ENCODE data around the gene JPH2.

Gene JPH2

DNA sequence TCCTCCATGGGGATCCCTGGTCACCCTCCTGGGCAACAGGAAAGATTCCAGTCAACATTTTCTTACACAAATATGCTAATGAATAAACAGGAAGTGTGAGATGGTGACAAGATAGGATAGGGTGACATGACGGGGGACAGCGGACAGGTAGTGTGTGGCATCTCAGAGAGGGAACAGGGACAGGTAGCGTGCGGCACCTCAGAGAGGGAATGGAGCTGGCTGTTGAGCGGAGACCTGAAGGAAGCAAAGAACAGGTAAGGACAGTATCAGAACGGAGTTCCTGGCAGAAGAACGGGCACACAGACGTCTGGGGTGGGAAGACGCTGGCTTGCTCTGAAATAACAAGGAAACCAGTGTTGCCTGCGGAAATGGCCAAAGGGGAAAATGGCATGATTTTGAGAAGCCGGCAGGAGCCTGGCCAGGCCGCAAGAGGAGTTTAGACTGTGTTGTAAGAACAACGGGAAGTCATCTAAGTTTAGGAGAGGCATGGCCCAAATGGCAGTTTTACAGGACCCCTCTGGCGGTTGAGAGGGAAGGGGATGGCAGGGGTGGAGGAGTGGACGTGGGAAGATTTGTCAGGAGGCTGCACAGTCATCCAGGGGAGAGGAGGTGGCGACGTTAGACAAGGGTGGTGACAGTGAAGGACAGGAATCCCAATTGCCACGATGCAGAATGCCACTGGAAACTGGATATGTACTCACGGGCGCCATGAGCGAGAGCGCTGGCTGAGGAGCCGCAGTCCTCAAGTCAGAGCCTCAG lies 111.6 kb downstream of the JPH2 start:
- DNase-seq (ENCODE audit: low read depth): no peak

DNA sequence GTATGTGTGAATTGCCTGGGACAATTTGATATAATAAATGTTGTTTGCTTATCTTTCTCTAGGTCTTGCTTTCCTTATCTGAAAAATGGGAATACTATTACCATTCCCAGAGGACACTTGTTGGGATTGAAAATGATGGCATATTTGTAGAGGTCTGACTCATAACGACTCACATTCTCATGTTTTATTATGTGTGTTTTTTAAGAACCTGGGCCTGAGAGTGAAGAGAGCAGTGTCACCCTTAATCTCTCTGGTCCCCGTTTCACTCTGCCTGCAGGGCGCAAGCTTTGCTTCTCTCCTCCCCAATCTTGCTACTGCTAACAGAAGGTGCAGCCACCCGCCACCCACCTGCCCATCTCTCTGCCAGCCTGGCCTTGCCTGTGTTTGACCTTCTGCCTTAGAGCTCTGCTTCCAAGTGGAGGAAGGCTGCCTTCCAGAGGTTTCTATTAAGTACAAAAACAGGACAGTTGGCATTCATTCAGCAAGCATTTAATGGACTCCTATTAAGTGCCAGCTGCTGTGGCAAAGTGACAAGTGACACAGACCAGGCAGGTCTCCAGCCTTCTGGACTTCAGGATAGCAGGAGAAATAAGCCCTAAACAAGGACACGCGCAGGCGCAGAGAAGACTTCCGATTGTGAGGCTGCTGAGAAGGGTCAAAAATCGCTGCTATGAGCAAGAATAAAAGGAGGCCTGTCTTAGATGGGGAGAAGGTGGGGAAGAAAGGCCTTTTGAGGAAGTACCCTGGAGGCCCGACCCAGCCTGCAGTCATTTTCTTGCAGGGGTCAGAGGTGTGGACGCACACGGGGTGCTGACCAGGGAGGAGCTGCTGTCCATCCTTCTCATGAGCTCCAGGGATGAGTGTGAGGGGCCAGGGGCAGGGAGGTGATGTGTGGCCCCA lies 112.5 kb downstream of the JPH2 start:
- no peak for DNase-seq (ENCODE audit: low read depth)

DNA sequence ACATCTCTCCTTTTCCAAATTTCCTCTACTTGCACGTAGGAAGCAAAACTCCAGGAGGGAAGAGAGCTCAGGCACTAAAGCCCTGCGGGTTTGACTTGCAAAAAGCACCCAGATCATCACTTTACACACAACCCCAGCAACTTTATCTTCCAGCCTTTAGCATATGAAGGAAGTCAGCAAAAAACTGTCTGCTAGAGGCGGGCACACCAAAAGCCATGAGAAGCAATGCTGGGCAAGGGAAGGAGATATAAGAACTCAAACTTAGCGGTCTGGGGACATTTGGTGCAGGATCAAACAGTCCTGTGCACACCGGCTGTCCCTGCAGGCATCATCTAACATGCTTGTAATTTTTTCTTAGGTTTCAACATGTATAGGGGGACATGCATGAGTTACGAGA lies 113.3 kb downstream of the JPH2 start:
- DNase-seq (ENCODE audit: low read depth): no peak

DNA sequence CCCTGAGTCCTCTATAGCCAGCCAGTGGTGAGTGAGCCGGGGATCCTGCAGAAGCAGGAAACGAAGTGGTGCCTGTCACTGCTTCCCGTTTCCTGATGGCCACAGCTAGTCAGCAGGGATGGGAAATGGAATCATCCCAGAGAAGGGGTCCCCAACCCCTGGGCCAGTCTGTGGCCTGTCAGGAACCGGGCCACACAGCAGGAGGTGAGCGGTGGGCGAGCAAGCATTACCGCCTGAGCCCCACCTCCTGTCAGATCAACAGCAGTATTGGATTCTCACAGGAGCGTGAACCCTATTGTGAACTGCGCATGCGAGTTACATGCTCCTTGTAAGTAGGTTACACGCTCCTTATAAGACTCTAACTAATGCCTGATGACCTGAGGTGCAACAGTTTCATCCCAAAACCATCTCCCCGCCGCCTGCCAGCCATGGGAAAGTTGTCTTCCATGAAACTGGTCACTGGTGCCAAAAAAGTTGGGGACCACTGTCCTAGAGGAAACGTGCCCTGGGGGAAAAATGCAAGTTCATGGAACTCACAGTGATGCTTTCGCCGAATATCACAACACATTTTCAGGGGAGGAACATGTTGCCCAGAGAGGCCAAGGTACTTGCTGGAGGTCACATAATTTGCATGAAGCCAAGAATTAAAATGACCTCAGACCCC lies 113.8 kb downstream of the JPH2 start:
- no peak for DNase-seq (ENCODE audit: low read depth)

DNA sequence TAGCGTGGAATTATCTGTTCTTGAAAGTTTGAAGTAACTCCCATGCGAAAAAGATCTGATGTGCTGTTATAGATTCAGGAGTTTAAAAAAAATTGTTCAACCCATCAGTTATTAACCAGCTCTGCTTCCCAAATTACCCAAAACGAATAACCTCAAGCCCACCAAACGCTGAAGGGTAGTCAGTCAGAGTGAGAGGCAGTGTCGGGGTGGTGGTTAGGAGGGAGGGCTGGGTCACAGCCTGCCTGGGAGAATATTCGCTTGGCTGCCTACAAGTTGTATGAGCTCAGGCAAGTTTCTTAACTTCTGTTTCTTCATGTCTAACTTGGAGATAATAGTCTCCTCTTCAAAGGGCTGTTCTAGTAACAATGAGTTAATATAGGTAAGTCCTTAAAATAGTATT lies 114.6 kb downstream of the JPH2 start:
- no peak for DNase-seq (ENCODE audit: low read depth)

DNA sequence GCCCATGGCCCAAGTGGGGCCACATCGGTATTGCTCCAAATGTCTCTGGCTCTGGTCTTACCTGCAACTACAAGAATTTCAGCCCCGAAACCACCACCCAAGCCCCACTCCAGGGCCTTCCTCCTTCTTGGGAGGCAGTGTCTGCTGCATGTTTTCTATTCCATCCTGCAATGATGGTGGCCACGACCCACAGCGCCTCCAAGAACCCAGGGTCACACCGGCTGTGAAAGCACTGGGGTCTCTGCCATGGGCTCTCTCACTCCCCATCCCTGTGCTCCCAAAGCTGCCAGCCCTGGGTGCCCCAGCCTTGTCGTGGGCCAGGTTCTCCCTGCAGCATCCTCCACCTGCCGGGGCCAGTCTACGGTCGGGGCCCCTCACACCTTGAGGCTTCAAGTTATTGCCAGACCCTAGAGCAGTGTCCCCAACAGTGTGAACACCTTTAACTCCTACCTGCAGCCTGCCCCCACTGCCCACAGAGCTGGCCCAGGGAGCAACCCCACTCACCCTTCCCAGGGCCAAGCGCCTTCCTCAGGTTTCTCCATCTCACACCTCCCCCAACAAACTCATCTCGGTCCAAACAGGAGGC lies 115.4 kb downstream of the JPH2 start:
- DNase-seq (ENCODE audit: low read depth): no peak

DNA sequence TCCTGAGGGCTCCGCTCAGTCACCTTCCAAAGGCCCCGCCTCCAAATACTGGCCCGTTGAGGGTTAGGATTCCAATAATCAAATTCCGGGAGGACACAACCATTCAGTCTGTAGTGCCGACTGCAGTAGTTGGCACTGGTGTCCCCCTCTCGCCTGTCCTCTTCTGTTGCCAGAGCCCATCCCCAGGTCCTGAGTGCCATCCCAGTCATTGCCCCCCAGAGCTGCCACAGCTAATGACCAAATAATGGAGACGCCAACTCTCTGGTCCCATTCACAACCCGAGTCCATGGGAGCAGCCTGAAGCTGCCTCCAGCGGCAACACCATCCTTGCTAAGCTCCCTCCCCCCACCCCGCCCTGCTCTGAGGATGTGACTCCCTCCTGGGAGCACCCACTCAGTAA lies 115.9 kb downstream of the JPH2 start:
- no peak for DNase-seq (ENCODE audit: low read depth)

DNA sequence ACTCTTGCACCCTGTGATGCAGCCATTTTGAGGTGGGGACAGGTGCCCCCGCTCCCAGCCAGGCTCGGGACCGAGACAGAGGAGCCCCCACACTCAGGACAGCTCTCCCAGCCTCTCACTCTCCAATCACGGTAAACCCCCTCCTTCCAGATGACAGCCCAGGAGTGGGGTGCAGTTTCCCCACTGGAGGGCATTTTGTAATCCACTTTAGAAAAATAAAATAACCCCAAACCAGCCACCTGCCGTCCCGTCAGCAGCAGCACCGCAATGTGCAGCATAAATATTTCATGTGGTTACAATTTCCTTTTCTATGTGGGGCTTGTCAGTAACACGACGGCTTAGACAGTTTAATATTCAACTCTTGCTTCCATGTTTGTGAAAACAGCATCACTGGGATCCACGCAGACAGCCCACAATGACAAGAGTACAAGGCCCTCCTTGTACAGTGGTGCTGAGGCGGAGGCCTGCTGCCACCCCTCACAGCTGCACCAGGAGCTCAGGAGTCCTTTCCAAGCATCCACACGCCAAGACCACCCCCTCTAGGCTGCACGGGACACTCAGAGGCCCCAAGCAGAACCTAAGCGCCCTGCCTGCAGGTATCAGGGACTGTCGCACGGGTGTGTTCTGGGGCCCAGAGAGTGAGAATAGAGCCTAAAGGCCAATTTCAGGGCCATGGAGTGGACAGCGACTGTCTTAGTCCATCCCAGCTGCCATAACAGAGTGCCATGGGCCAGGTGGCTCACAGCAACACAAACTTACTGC lies 116.7 kb downstream of the JPH2 start:
- DNase-seq (ENCODE audit: low read depth): peak; percentile 22

DNA sequence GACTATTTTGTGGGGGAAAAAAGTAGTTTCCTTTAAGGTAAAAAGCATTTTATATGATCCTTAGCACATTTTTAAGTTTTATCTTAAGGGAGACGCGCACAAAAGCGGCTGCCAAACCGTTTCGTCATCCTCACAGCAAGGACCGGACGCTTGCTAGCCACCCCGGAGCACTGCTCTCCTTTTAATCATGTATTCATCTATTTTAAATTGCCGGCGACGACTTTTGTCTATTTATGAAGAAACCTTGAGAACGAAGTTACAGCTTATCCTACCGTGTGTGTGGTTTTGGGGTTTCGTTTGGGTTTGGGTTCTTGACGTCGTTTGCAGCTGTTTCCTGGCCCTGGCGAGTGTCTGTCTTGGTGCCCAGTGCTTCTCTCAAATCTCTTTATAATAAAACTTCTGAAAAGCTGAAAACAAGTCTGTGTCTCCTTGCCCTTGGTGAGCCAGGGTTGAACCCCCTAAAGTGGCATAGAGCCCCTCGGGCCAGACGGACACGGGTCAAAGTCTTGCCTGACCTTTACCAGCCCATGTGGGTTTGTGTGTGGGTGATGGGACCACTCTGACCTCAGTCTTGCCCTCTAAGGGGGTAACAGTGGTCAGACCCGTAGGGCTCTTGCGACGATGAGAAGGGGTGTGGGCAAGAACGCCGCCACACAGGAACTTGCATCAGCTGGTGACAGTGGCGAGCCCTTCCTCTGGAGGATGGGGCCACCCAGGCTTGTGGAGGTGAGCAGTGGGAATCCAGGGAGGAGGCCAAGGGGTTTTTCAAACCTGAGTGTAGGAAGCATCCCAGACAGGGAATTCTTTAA lies 117.6 kb downstream of the JPH2 start:
- peak; percentile 37 for DNase-seq (ENCODE audit: low read depth)

DNA sequence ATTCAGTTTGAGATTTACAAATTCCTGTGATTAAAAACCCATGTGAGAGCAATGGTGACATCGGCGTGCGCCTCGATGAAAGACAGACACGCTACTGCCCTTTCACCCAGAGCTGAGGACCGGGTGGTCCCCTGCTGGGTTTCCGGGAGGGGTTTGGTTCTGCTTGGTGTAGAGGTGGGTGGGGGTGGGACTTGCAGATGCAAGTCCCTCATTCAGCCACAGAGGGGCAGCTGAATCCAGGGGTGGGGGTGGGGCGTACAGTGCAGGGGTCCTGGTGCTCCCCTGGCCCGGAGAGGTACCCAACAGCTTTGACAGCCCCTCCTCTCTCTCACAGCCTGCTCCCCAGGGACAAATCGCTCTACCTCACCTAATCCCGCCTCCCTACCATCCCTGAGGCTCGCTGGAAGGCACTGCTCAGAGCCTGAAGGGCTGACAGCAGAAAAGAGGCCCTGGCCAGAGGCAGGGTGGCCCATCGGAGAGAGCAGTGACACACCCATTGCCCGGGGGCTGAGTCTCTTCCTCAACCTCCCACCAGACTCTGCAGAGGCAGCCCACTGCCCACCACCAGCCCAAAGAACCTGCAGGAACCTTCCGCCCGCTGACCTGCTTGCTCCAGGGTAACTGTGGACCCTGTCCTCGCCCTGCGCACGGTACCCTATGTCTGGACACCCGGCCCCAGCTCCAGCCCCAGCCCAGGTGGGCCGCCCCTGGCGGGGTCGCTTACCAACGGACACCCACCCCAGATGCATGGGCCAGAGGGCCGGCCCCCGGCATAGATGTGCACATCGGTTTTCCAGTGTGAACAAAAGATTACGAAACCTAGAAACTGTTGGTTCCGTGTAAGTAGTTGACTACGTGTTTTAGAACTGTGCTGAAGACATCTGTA lies 118.4 kb downstream of the JPH2 start:
- DNase-seq (ENCODE audit: low read depth): no peak

DNA sequence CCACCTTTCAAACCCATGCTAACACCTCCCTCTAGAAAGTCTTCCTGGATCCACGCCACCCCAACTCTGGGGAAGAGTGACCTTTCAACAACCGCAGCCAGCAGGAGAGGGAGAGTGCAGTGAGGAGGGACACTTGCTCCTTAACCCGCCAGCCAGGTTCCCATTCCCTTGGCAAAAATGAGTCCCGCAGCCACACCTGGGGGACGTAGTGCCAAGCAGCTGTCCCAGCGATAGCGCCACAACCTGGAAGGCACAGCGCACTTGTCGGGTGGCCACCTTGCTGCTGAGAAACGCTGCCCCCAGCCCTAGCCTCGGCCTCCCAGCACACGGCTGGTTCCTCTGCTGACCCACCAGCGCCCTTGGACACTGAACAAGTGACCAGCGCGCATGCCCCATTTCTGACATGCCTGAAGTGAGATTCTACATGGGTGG lies 119.3 kb downstream of the JPH2 start:
- no peak for DNase-seq (ENCODE audit: low read depth)

DNA sequence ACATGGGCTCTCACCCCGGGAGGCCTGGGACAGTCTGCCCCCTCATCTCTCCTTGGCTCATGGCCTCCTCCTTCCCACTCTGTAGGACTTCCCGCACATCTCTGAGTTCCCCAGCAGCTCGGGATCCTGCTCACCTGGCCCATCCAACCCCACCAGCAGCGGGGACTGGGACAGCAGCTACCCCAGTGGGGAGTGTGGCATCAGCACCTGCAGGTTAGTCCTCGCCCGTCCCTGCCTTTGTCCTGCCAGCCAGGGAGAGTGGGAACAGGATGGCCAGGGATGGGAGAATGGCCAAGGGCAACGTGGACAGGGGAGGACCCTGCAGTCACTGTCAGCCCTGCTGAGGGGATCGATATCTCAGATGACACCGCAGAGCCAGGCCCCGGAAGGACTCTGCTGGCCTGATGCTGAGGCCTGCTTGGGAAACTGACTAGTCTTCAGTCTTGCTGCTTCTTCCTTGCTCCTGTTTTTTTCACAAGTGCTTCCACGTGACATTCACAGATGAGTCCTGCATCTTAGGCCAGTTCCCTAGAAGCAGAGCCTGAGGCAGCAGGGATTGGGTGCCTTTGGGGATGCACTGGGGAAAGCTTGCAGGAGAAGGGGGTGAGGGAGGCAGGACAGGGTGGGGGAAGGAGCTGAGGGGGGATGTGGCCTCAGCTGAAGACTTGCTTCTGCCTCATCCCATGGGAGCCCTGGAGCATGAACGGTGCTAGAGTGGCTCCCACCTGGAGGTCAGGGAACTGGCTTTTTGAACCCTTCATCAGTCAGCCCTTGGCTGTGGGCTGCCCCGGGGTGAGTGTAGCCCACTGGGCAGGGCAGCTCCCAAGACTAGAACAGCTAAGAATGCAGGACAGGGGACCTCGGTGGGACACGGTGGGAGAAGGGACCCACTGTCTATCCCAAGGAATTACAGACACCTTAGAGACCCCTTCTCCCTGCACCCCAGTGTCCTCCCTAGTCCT lies 120.1 kb downstream of the JPH2 start:
- DNase-seq (ENCODE audit: low read depth): no peak

DNA sequence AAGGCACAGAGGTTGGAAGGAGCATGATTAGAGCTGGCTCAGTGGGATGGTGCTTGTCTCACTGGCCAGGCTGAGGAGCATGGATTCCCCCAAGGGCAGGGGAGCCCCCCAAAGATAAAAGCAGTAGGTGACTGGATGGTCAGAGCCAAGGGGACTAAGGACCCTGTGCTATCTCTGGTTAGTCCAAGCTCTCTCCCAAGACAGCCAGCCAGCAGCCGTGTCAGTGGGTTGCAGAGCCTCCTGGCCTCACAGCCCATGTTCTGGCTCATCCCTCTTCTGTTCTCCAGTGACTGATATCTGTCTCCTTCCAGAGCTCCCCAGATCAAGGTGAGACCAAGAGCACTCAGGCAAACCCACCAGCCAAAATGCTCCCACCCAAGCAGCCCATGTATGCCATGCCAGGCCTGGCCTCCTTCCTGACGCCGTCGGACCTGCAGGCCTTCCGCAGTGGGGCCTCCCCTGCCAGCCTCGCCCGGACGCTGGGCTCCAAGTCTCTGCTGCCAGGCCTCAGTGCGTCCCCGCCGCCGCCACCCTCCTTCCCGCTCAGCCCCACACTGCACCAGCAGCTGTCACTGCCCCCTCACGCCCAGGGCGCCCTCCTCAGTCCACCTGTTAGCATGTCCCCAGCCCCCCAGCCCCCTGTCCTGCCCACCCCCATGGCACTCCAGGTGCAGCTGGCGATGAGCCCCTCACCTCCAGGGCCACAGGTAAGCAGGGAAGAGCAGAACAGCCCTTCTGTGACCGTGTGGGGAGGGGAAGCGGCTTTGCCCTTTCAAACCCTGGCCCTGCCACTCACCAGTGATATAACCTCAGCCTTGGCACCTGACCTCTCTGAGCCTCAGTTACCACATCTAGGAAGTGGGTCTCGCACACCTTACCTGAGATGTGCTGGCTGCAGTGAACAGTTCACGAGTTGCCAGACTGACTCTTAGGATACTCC lies 121.3 kb downstream of the JPH2 start:
- no peak for DNase-seq (ENCODE audit: low read depth)

DNA sequence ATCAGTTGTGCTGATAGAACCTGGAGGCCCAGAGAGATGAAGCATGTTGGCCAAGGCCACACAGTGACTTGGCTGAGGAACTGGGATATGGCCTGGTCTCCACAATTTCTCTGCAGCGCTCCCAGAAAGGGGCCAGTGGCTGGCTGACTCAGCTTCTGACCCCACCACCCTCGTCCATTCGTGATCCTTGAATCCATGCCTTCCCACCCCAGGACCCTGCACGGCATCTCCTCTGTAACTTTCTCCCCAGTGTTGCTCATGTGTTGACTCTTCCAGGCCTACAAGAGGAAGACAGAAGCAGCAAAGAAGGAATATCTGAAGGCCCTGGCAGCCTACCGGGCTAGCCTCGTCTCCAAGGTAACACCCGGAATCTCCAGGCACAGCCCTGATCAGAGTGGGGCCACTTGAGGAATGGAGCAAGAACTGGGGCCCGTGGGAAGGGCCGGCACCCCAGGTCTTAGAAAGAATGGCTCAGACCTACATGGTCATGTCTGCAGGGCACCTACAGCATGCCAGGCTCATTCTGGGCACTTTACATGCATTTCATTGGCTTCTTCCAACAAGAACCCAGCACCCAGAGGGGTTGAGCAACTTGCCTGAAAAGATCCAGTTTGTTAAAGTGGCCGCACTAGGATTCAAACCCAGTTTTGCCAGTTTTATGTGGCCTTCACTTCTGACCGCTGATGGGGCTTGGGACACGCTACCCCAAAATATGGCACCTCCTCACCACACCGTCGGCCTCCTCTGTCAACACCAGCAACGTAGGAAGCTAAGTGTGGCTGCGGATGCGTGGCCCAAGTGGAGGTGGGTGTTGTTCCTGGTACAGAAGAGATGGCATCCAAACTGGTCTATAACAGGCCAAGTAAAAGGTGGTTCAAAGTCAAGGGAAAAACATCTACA lies 122.2 kb downstream of the JPH2 start:
- no peak for DNase-seq (ENCODE audit: low read depth)
